Activated T-cell treated with anti-CD3 and anti-CD28 coated beads, Interleukin-2, amount 50 U/mL, for 72 hours (primary cell): ENCODE data around the gene PTPRD. TPM values are rescaled to one million over a fixed set of nuclear protein-coding genes. Genes with fewer than 3 reads are reported as not detected.
A peak's percentile ranks its signal among the peaks of the same experiment; 100 is the strongest.

Source experiments
- ATAC-seq, 2 donors: fragments of 150-1000 bp; cut with Tn5 transposase; replicated peaks in 1 of 2; 2 replicates each; pipeline ENCODE4 v1.10.0; 2021; ENCODE audit warnings: moderate library complexity in 2 of 2, mild to moderate bottlenecking in 1 of 2
- DNase-seq, 2 donors: peaks; one replicate each; pipeline ENCODE4 v3.0.0; 2021 to 2022; ENCODE audit warnings: mixed read lengths in 1 of 2
- H3K27ac Mint-ChIP-seq: one replicate; pipeline ENCODE4 v1.8.0; 2022; ENCODE audit warnings: mild to moderate bottlenecking, moderate library complexity, mixed read lengths
- H3K27me3 Mint-ChIP-seq: one replicate; pipeline ENCODE4 v1.8.0; 2022; ENCODE audit warnings: low read depth, mixed read lengths
- H3K36me3 Mint-ChIP-seq, 2 donors: one replicate each; pipeline ENCODE4 v1.8.0; 2022; ENCODE audit warnings: mixed read lengths in 2 of 2, mild to moderate bottlenecking in 1 of 2; ENCODE audit not compliant: insufficient read depth in 2 of 2
- H3K4me1 Mint-ChIP-seq: one replicate; pipeline ENCODE4 v1.8.0; 2022; ENCODE audit warnings: low read depth, mixed read lengths
- H3K4me3 Mint-ChIP-seq, 2 donors: one replicate each; pipeline ENCODE4 v1.8.0; 2022; ENCODE audit warnings: mild to moderate bottlenecking in 2 of 2, mixed read lengths in 2 of 2, moderate library complexity in 2 of 2
- H3K9me3 Mint-ChIP-seq, 2 donors: one replicate each; pipeline ENCODE4 v1.8.0; 2022; ENCODE audit warnings: mixed read lengths in 2 of 2
- total RNA-seq, 2 donors: library from RNA; stranded (reverse); gene quantifications; one replicate each; pipeline ENCODE4 v1.2.3, GENCODE V29; 2022

PTPRD gene
- total RNA-seq, 2 donors from 2014 or later, result 0.44 TPM; not detected in 1

GRCh38 chr9:8571643-8572042 is 2041.2 kb downstream of the PTPRD start:
- DNase-seq, result no peak
- no peak overlapping the region for H3K27ac Mint-ChIP-seq
- H3K27me3 Mint-ChIP-seq, result no peaks in the 10 kb centered on the region
- no peaks in the 10 kb centered on the region for H3K4me1 Mint-ChIP-seq
- no peaks in the 10 kb centered on the region for H3K36me3 Mint-ChIP-seq
- ATAC-seq, result no peak
- no peak overlapping the region for H3K4me3 Mint-ChIP-seq
- no peaks in the 10 kb centered on the region for H3K9me3 Mint-ChIP-seq

- no peaks in the 10 kb centered on the region for H3K4me1 Mint-ChIP-seq
- H3K27ac Mint-ChIP-seq, result no peak overlapping the region
- H3K36me3 Mint-ChIP-seq, result no peaks in the 10 kb centered on the region
- DNase-seq (no peak), ATAC-seq (no peak)
- no peaks in the 10 kb centered on the region for H3K9me3 Mint-ChIP-seq
- no peaks in the 10 kb centered on the region for H3K27me3 Mint-ChIP-seq
- H3K4me3 Mint-ChIP-seq, result no peak overlapping the region
Observed at GRCh38 chr9:8570776-8571175, 2042.0 kb downstream of the PTPRD start.

GRCh38 chr9:8569823-8570222 is 2043.0 kb downstream of the PTPRD start:
- H3K27me3 Mint-ChIP-seq, result no peaks in the 10 kb centered on the region
- DNase-seq (no peak), ATAC-seq (no peak)
- no peaks in the 10 kb centered on the region for H3K36me3 Mint-ChIP-seq
- no peak overlapping the region for H3K4me3 Mint-ChIP-seq
- H3K4me1 Mint-ChIP-seq, result peaks cover 2% of the 10 kb centered on the region
- no peaks in the 10 kb centered on the region for H3K9me3 Mint-ChIP-seq
- H3K27ac Mint-ChIP-seq, result no peak overlapping the region

GRCh38 chr9:8567963-8568579 is 2044.7 kb downstream of the PTPRD start:
- no peaks in the 10 kb centered on the region for H3K9me3 Mint-ChIP-seq
- no peaks in the 10 kb centered on the region for H3K36me3 Mint-ChIP-seq
- DNase-seq (no peak), ATAC-seq (no peak)
- no peaks in the 10 kb centered on the region for H3K27me3 Mint-ChIP-seq
- H3K4me3 Mint-ChIP-seq, result no peak overlapping the region
- H3K4me1 Mint-ChIP-seq, result peaks cover 7% of the 10 kb centered on the region
- no peak overlapping the region for H3K27ac Mint-ChIP-seq

GRCh38 chr9:8564960-8565359 is 2047.8 kb downstream of the PTPRD start:
- Mint-ChIP-seq H3K4me3 (no peak overlapping the region), H3K36me3 (no peaks in the 10 kb centered on the region), H3K4me1 (peaks cover 7% of the 10 kb centered on the region), H3K27ac (no peak overlapping the region), H3K27me3 (no peaks in the 10 kb centered on the region), H3K9me3 (no peaks in the 10 kb centered on the region)
- no peak for ATAC-seq
- peak in 1 of 2 donors; percentile 1 for DNase-seq

- no peaks in the 10 kb centered on the region for H3K27me3 Mint-ChIP-seq
- no peaks in the 10 kb centered on the region for H3K9me3 Mint-ChIP-seq
- DNase-seq, result no peak
- no peaks in the 10 kb centered on the region for H3K36me3 Mint-ChIP-seq
- H3K4me3 Mint-ChIP-seq, result no peak overlapping the region
- peaks cover 7% of the 10 kb centered on the region for H3K4me1 Mint-ChIP-seq
- H3K27ac Mint-ChIP-seq, result no peak overlapping the region
- no peak for ATAC-seq
Observed at GRCh38 chr9:8560560-8561525, 2052.0 kb downstream of the PTPRD start.

GRCh38 chr9:8558176-8558575 is 2054.6 kb downstream of the PTPRD start:
- Mint-ChIP-seq H3K27ac (no peak overlapping the region), H3K27me3 (no peaks in the 10 kb centered on the region), H3K4me3 (no peak overlapping the region), H3K9me3 (no peaks in the 10 kb centered on the region), H3K36me3 (no peaks in the 10 kb centered on the region), H3K4me1 (no peaks in the 10 kb centered on the region)
- ATAC-seq (no peak), DNase-seq (no peak)

GRCh38 chr9:8555762-8556500 is 2056.9 kb downstream of the PTPRD start:
- ATAC-seq, result no peak
- Mint-ChIP-seq H3K4me1 (no peaks in the 10 kb centered on the region), H3K36me3 (no peaks in the 10 kb centered on the region), H3K27ac (no peak overlapping the region), H3K9me3 (no peaks in the 10 kb centered on the region), H3K4me3 (no peak overlapping the region), H3K27me3 (no peaks in the 10 kb centered on the region)
- DNase-seq, result no peak

- no peaks in the 10 kb centered on the region for H3K27me3 Mint-ChIP-seq
Observed at GRCh38 chr9:8553444-8553843, 2059.4 kb downstream of the PTPRD start.

GRCh38 chr9:8552732-8553131 is 2060.1 kb downstream of the PTPRD start:
- Mint-ChIP-seq H3K4me1 (no peaks in the 10 kb centered on the region), H3K36me3 (no peaks in the 10 kb centered on the region), H3K4me3 (no peak overlapping the region), H3K27ac (no peak overlapping the region), H3K27me3 (no peaks in the 10 kb centered on the region), H3K9me3 (no peaks in the 10 kb centered on the region)
- DNase-seq, result no peak
- no peak for ATAC-seq

More at GRCh38 chr9:8553444-8553843, 2059.4 kb downstream of the PTPRD start:
- no peak for ATAC-seq
- DNase-seq, result no peak
- H3K4me1 Mint-ChIP-seq, result no peaks in the 10 kb centered on the region
- no peaks in the 10 kb centered on the region for H3K9me3 Mint-ChIP-seq
- no peak overlapping the region for H3K4me3 Mint-ChIP-seq
- no peak overlapping the region for H3K27ac Mint-ChIP-seq
- no peaks in the 10 kb centered on the region for H3K36me3 Mint-ChIP-seq

GRCh38 chr9:8549214-8549613 is 2063.6 kb downstream of the PTPRD start:
- H3K27ac Mint-ChIP-seq, result no peak overlapping the region
- no peaks in the 10 kb centered on the region for H3K9me3 Mint-ChIP-seq
- no peak overlapping the region for H3K4me3 Mint-ChIP-seq
- ATAC-seq (no peak), DNase-seq (no peak)
- H3K36me3 Mint-ChIP-seq, result no peaks in the 10 kb centered on the region
- H3K27me3 Mint-ChIP-seq, result no peaks in the 10 kb centered on the region
- no peaks in the 10 kb centered on the region for H3K4me1 Mint-ChIP-seq

- Mint-ChIP-seq H3K27me3 (no peaks in the 10 kb centered on the region), H3K27ac (no peak overlapping the region)
Observed at GRCh38 chr9:8543219-8543618, 2069.6 kb downstream of the PTPRD start.

GRCh38 chr9:8542537-8542936 is 2070.3 kb downstream of the PTPRD start:
- Mint-ChIP-seq H3K4me3 (no peak overlapping the region), H3K4me1 (no peaks in the 10 kb centered on the region), H3K27ac (no peak overlapping the region), H3K27me3 (no peaks in the 10 kb centered on the region), H3K9me3 (no peaks in the 10 kb centered on the region), H3K36me3 (no peaks in the 10 kb centered on the region)
- ATAC-seq (no peak), DNase-seq (no peak)

More at GRCh38 chr9:8543219-8543618, 2069.6 kb downstream of the PTPRD start:
- H3K36me3 Mint-ChIP-seq, result no peaks in the 10 kb centered on the region
- no peaks in the 10 kb centered on the region for H3K9me3 Mint-ChIP-seq
- no peaks in the 10 kb centered on the region for H3K4me1 Mint-ChIP-seq
- no peak for DNase-seq
- no peak overlapping the region for H3K4me3 Mint-ChIP-seq
- ATAC-seq, result no peak
